GM19035 (cell line): ENCODE measurements around the gene SLC25A22.

Source experiments
- ATAC-seq: cut with Tn5 transposase; IDR thresholded peaks from one replicate; pipeline ENCODE4 v1.9.1; 2021; ENCODE audit not compliant: unreplicated experiment

The SLC25A22 gene

GRCh38 chr11:834371-835316, 36.6 kb upstream of the SLC25A22 start:
- no peak for ATAC-seq

- no peak for ATAC-seq
These were observed 35.8 kb upstream of the SLC25A22 start for GRCh38 chr11:833849-834311.

GRCh38 chr11:833114-833791, 35.2 kb upstream of the SLC25A22 start:
- ATAC-seq, result peak; percentile 29

GRCh38 chr11:832529-833113, 34.5 kb upstream of the SLC25A22 start, which contains the start of gene CD151:
TSS of gene CD151 (plus strand) at chr11:832952. CDS start at chr11:836070, 3,118 bp downstream.
- ATAC-seq, result peak; percentile 39

GRCh38 chr11:831961-832528, 34.0 kb upstream of the SLC25A22 start:
- ATAC-seq, result no peak

GRCh38 chr11:831118-831864, 33.2 kb upstream of the SLC25A22 start:
- ATAC-seq, result no peak

GRCh38 chr11:830295-831117, 32.4 kb upstream of the SLC25A22 start:
- ATAC-seq, result peak; percentile 39

- no peak for ATAC-seq
These were observed 31.8 kb upstream of the SLC25A22 start for GRCh38 chr11:829847-830294.

- no peak for ATAC-seq
These were observed 31.2 kb upstream of the SLC25A22 start for GRCh38 chr11:829176-829846.

- no peak for ATAC-seq
These were observed 30.6 kb upstream of the SLC25A22 start for GRCh38 chr11:828506-829175.

- no peak for ATAC-seq
These were observed 29.8 kb upstream of the SLC25A22 start, which contains the start of gene CRACR2B for GRCh38 chr11:827897-828192. TSS of gene CRACR2B (plus strand) at chr11:827919. CDS start at chr11:828608, 689 bp downstream.

- no peak for ATAC-seq
These were observed 29.2 kb upstream of the SLC25A22 start for GRCh38 chr11:827146-827896.

- no peak for ATAC-seq
These were observed 28.7 kb upstream of the SLC25A22 start for GRCh38 chr11:826836-827145.

- no peak for ATAC-seq
These were observed 28.1 kb upstream of the SLC25A22 start for GRCh38 chr11:826227-826621.

- no peak for ATAC-seq
These were observed 27.5 kb upstream of the SLC25A22 start for GRCh38 chr11:825366-826226.

- ATAC-seq, result no peak
These were observed 26.9 kb upstream of the SLC25A22 start for GRCh38 chr11:824942-825341.

- ATAC-seq, result no peak
These were observed 26.3 kb upstream of the SLC25A22 start for GRCh38 chr11:824292-824880.
